Choroid plexus epithelial cell (primary cell): Measurements from ENCODE around the gene PRR13.
A peak's percentile ranks its signal among the peaks of the same experiment; 100 is the strongest.
"Not testable (repeated sequence)": the region's sequence is repeated elsewhere in the genome, so short reads cannot be mapped to it uniquely, and the experiment has no call there.

Experiments
- DNase-seq: peaks from one replicate; pipeline ENCODE4 v3.0.0-alpha.2; 2010; ENCODE audit warnings: low read depth
- H3K4me3 ChIP-seq: 2 replicates; pipeline ENCODE4 v1.5.1; 2011; ENCODE audit warnings: low read depth, mild to moderate bottlenecking, control low read depth, low read length, moderate library complexity
- CTCF ChIP-seq: conservative IDR thresholded peaks from 2 replicates; pipeline ENCODE4 v1.5.1; 2011; ENCODE audit warnings: low read depth, mild to moderate bottlenecking, control low read depth, inconsistent platforms, low read length, moderate library complexity

Gene PRR13

GRCh38 chr12:53418221-53418620 is 23.3 kb upstream of the PRR13 start:
- no peak for TF ChIP-seq CTCF
- DNase-seq, result no peak
- no peak overlapping the region for H3K4me3 ChIP-seq

GRCh38 chr12:53419756-53420155 is 21.8 kb upstream of the PRR13 start:
- no peak for TF ChIP-seq CTCF
- DNase-seq, result no peak
- H3K4me3 ChIP-seq, result no peak overlapping the region

GRCh38 chr12:53422247-53422646 is 19.3 kb upstream of the PRR13 start:
- not testable (repeated sequence) for H3K4me3 ChIP-seq, DNase-seq

- no peak for TF ChIP-seq CTCF
- DNase-seq, result no peak
- no peak within 1 kb of the TSS for H3K4me3 ChIP-seq
Observed at GRCh38 chr12:53423597-53423996, 17.9 kb upstream of the PRR13 start, which contains the start of gene AMHR2. Gene AMHR2, plus strand, starts transcription at chr12:53423855. Its CDS starts 80 bp downstream, at chr12:53423935.

GRCh38 chr12:53424626-53425514 is 16.7 kb upstream of the PRR13 start:
- no peak for DNase-seq
- TF ChIP-seq CTCF, result no peak
- H3K4me3 ChIP-seq, result no peak overlapping the region

- no peak for DNase-seq
- no peak for TF ChIP-seq CTCF
- no peak overlapping the region for H3K4me3 ChIP-seq
Observed at GRCh38 chr12:53425515-53426150, 15.9 kb upstream of the PRR13 start.

- H3K4me3 ChIP-seq, result no peak overlapping the region
- TF ChIP-seq CTCF, result no peak
- peak; percentile 77 for DNase-seq
Observed at GRCh38 chr12:53427905-53428594, 13.5 kb upstream of the PRR13 start.
